ENCODE measurements around the gene COL4A6. TPM values are rescaled to one million over a fixed set of nuclear protein-coding genes. Genes with fewer than 3 reads are reported as not detected.

Gene COL4A6
- total and polyA plus RNA-seq, 2 experiments from 2014 or later: 4.0 to 12.9 TPM

GRCh38 chrX:108366644-108367406 lies 71.4 kb downstream of the COL4A6 start:
- Histone ChIP-seq H3K27ac (no peak overlapping the region), H3K4me3 (no peak overlapping the region), H3K9me3 (ENCODE audit: low read depth) (no peaks in the 10 kb centered on the region), H3K4me1 (ENCODE audit: insufficient read depth) (no peaks in the 10 kb centered on the region), H3K9me2 (replicated peaks; ENCODE audit: insufficient read depth) (no peaks in the 10 kb centered on the region), H3K27me3 (no peaks in the 10 kb centered on the region), H3K79me2 (no peaks in the 10 kb centered on the region), H3K4me2 (no peak overlapping the region), H3K36me3 (replicated peaks; ENCODE audit: insufficient read depth, low read depth) (no peaks in the 10 kb centered on the region), H2AFZ (no peak overlapping the region), H4K20me1 (ENCODE audit: insufficient read depth, poor library complexity, severe bottlenecking) (no peaks in the 10 kb centered on the region)
- DNase-seq (ENCODE audit: low spot score): no peak
- TF ChIP-seq EZH2 (IDR thresholded peaks at IDR 0.05; ENCODE audit: borderline replicate concordance) (no peak), EZH2phosphoT487 (IDR thresholded peaks at IDR 0.05; ENCODE audit: low read depth, severe bottlenecking, unreplicated experiment) (no peak), CTCF (IDR thresholded peaks at IDR 0.05; ENCODE audit: poor library complexity) (no peak)
- WGBS (ENCODE audit: low lambda C conversion rate, missing lambda C conversion rate): 92% methylated on average over 1 of the region's 1 CpG

DNA sequence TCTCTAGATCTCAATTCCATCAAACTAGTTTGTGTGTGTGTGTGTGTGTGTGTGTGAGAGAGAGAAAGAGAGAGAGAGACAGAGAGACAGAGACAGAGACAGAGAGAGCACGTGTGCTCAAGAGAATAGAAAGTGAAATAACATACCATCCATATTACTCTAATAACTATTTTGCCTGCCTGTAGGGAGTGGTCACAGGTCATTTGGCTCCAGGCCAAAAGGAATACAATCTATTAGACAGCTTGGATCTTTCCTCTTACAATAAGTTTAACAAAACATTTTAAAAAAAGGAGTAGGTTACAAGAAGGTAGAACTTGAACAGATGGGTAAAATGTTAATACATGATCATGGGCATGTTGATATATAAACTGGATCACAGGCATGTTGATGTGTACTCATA lies 76.2 kb downstream of the COL4A6 start:
- no peak overlapping the region for H3K27ac ChIP-seq
- peak; percentile 21 for DNase-seq (ENCODE audit: low spot score)
- no peaks in the 10 kb centered on the region for H3K27me3 ChIP-seq
- no peaks in the 10 kb centered on the region for H3K9me3 ChIP-seq (ENCODE audit: low read depth)
- H3K4me3 ChIP-seq: no peak overlapping the region
- TF ChIP-seq EZH2phosphoT487 (IDR thresholded peaks at IDR 0.05; ENCODE audit: low read depth, severe bottlenecking, unreplicated experiment) (no peak), CTCF (IDR thresholded peaks at IDR 0.05; ENCODE audit: poor library complexity) (no peak), EZH2 (IDR thresholded peaks at IDR 0.05; ENCODE audit: borderline replicate concordance) (no peak)
- no peak overlapping the region for H2AFZ ChIP-seq
- no peaks in the 10 kb centered on the region for H3K79me2 ChIP-seq
- no peaks in the 10 kb centered on the region for H3K4me1 ChIP-seq (ENCODE audit: insufficient read depth)
- no peaks in the 10 kb centered on the region for H3K36me3 ChIP-seq (replicated peaks; ENCODE audit: insufficient read depth, low read depth)
- H3K4me2 ChIP-seq: no peak overlapping the region
- H3K9me2 ChIP-seq (replicated peaks; ENCODE audit: insufficient read depth): no peaks in the 10 kb centered on the region
- H4K20me1 ChIP-seq (ENCODE audit: insufficient read depth, poor library complexity, severe bottlenecking): no peaks in the 10 kb centered on the region
- WGBS (ENCODE audit: low lambda C conversion rate, missing lambda C conversion rate): 29% methylated on average over 1 of the region's 1 CpG

GRCh38 chrX:108361316-108361715 lies 76.9 kb downstream of the COL4A6 start:
- H4K20me1 ChIP-seq (ENCODE audit: insufficient read depth, poor library complexity, severe bottlenecking): no peaks in the 10 kb centered on the region

More at GRCh38 chrX:108361316-108361715, 76.9 kb downstream of the COL4A6 start:
- Histone ChIP-seq H3K27me3 (no peaks in the 10 kb centered on the region), H3K4me2 (no peak overlapping the region), H3K36me3 (replicated peaks; ENCODE audit: insufficient read depth, low read depth) (no peaks in the 10 kb centered on the region), H3K27ac (no peak overlapping the region), H3K9me2 (replicated peaks; ENCODE audit: insufficient read depth) (no peaks in the 10 kb centered on the region), H3K9me3 (ENCODE audit: low read depth) (no peaks in the 10 kb centered on the region), H3K4me1 (ENCODE audit: insufficient read depth) (no peaks in the 10 kb centered on the region), H2AFZ (no peak overlapping the region), H3K4me3 (no peak overlapping the region), H3K79me2 (no peaks in the 10 kb centered on the region)
- WGBS (ENCODE audit: low lambda C conversion rate, missing lambda C conversion rate): 23% methylated on average over 2 of the region's 2 CpGs
- no peak for TF ChIP-seq EZH2phosphoT487 (IDR thresholded peaks at IDR 0.05; ENCODE audit: low read depth, severe bottlenecking, unreplicated experiment)
- TF ChIP-seq CTCF (IDR thresholded peaks at IDR 0.05; ENCODE audit: poor library complexity): no peak
- DNase-seq (ENCODE audit: low spot score): no peak

All from hepatocyte (in vitro differentiated cells).